Measurements from ENCODE around the gene MEGF9. TPM values are rescaled to one million over a fixed set of nuclear protein-coding genes. Genes with fewer than 3 reads are reported as not detected.

The MEGF9 gene
- polyA plus RNA-seq, 1 of the 3 experiments (the other 2 are of a cell fraction), result 1.8 TPM

GRCh38 chr9:120558454-120558853 is 155.8 kb downstream of the MEGF9 start:
- ChIA-PET POLR2A (no interaction called here), CTCF (interaction anchor here (1.3 kb wide), 1 partner anchor 21 kb away, joined by 3 read pairs; no protein-coding TSS in a partner anchor)
- TF ChIP-seq TAF1 (IDR thresholded peaks at IDR 0.05; ENCODE audit: borderline replicate concordance, low read depth, low read length) (no peak), FOXJ3 (CRISPR knock-in tag; IDR thresholded peaks at IDR 0.05) (no peak), NRF1 (IDR thresholded peaks at IDR 0.05; ENCODE audit: low read depth, low read length) (no peak), IRF3 (IDR thresholded peaks at IDR 0.05; ENCODE audit: low read depth, low read length) (no peak), CTCF (IDR thresholded peaks at IDR 0.05) (no peak), RAD21 (IDR thresholded peaks at IDR 0.05; ENCODE audit: low read length) (no peak), GABPA (IDR thresholded peaks at IDR 0.05; ENCODE audit: low read depth) (no peak), MEF2A (IDR thresholded peaks at IDR 0.05; ENCODE audit: borderline replicate concordance, low read depth) (no peak), RXRA (IDR thresholded peaks at IDR 0.05; ENCODE audit: borderline replicate concordance, low read depth) (no peak), MAX (IDR thresholded peaks at IDR 0.05; ENCODE audit: low read depth) (no peak), CHD2 (IDR thresholded peaks at IDR 0.05; ENCODE audit: low read length, partially characterized antibody) (no peak), GATA2 (CRISPR knock-in tag; IDR thresholded peaks at IDR 0.05) (no peak), USF2 (IDR thresholded peaks at IDR 0.05; ENCODE audit: borderline replicate concordance, low read depth, low read length) (no peak)
- WGBS (ENCODE audit: low lambda C conversion rate), result 100% methylated on average over 3 of the region's 3 CpGs
- no peak for DNase-seq
- H4K20me1 ChIP-seq (ENCODE audit: insufficient read depth), result no peaks in the 10 kb centered on the region; the same call in 1 of the 2 replicates
- H3K36me3 ChIP-seq (replicated peaks in 1 of 2; ENCODE audit: control insufficient read depth in 1 of 2, insufficient read depth in 2 of 2, low read length in 1 of 2), result peaks cover 7 to 8% of the 10 kb centered on the region in 2 experiments
- no peak overlapping the region for H3K4me3 ChIP-seq (ENCODE audit: low read depth in 2 of 2, low read length in 1 of 2)
- H3F3A ChIP-seq (replicated peaks; ENCODE audit: insufficient read depth), result no peaks in the 10 kb centered on the region
- H3K9me2 ChIP-seq, result no peaks in the 10 kb centered on the region
- no peak overlapping the region for H3K9ac ChIP-seq
- no peaks in the 10 kb centered on the region for H3K9me3 ChIP-seq
- H2AFZ ChIP-seq (ENCODE audit: low read depth), result no peak overlapping the region
- H3K27ac ChIP-seq (ENCODE audit: low read depth in 2 of 2, low read length in 1 of 2), result no peak overlapping the region
- H3K4me2 ChIP-seq, result no peak overlapping the region
- H3K4me1 ChIP-seq (ENCODE audit: control insufficient read depth in 1 of 2, insufficient read depth in 2 of 2, low read depth in 1 of 2, low read length in 1 of 2), result no peaks in the 10 kb centered on the region
- H3K27me3 ChIP-seq (ENCODE audit: insufficient read depth), result no peaks in the 10 kb centered on the region
- peaks cover 52% of the 10 kb centered on the region; the same call in 1 of the 2 replicates for H3K79me2 ChIP-seq (ENCODE audit: insufficient read depth)

- Histone ChIP-seq H4K20me1 (ENCODE audit: insufficient read depth) (no peaks in the 10 kb centered on the region), H3K27ac (ENCODE audit: low read depth in 2 of 2, low read length in 1 of 2) (no peak overlapping the region), H3K79me2 (ENCODE audit: insufficient read depth) (peaks cover 45% of the 10 kb centered on the region; the same call in 1 of the 2 replicates), H3K4me1 (ENCODE audit: control insufficient read depth in 1 of 2, insufficient read depth in 2 of 2, low read depth in 1 of 2, low read length in 1 of 2) (no peaks in the 10 kb centered on the region), H3K4me3 (ENCODE audit: low read depth in 2 of 2, low read length in 1 of 2) (no peak overlapping the region), H3K36me3 (replicated peaks in 1 of 2; ENCODE audit: control insufficient read depth in 1 of 2, insufficient read depth in 2 of 2, low read length in 1 of 2) (peaks cover 7% of the 10 kb centered on the region in 2 experiments), H3K27me3 (ENCODE audit: insufficient read depth) (no peaks in the 10 kb centered on the region), H3F3A (replicated peaks; ENCODE audit: insufficient read depth) (no peaks in the 10 kb centered on the region), H3K9me2 (no peaks in the 10 kb centered on the region), H3K9ac (no peak overlapping the region), H3K9me3 (no peaks in the 10 kb centered on the region), H2AFZ (ENCODE audit: low read depth) (no peak overlapping the region), H3K4me2 (no peak overlapping the region)
- 44% methylated on average over 2 of the region's 2 CpGs for WGBS (ENCODE audit: low lambda C conversion rate)
- POLR2A ChIA-PET, result no interaction called here
- no peak for DNase-seq
- CTCF ChIA-PET, result interaction anchor here (0.6 kb wide), 1 partner anchor 80 kb away, joined by 3 read pairs; no protein-coding TSS in a partner anchor
- no peak for TF ChIP-seq FOXJ3 (CRISPR knock-in tag; IDR thresholded peaks at IDR 0.05)
- TF ChIP-seq CTCF (IDR thresholded peaks at IDR 0.05), result no peak
- no peak for TF ChIP-seq GABPA (IDR thresholded peaks at IDR 0.05; ENCODE audit: low read depth)
- TF ChIP-seq YY1 (IDR thresholded peaks at IDR 0.05; ENCODE audit: low read depth), result no peak
- no peak for TF ChIP-seq EP300 (IDR thresholded peaks at IDR 0.05; ENCODE audit: borderline replicate concordance in 1 of 2, low read depth in 1 of 2, low read length in 1 of 2)
- no peak for TF ChIP-seq SIN3A (IDR thresholded peaks at IDR 0.05; ENCODE audit: borderline replicate concordance, low read depth, low read length)
- no peak for TF ChIP-seq GATA2 (CRISPR knock-in tag; IDR thresholded peaks at IDR 0.05)
- no peak for TF ChIP-seq RAD21 (IDR thresholded peaks at IDR 0.05; ENCODE audit: low read length)
- no peak for TF ChIP-seq RFX5 (IDR thresholded peaks at IDR 0.05; ENCODE audit: low read length)
- no peak for TF ChIP-seq ELF1 (IDR thresholded peaks at IDR 0.05)
- no peak for TF ChIP-seq TEAD4 (IDR thresholded peaks at IDR 0.05; ENCODE audit: borderline replicate concordance, insufficient read depth)
- no peak for TF ChIP-seq TAF1 (IDR thresholded peaks at IDR 0.05; ENCODE audit: borderline replicate concordance, low read depth, low read length)
- TF ChIP-seq MAX (IDR thresholded peaks at IDR 0.05; ENCODE audit: low read depth), result no peak
Measured at GRCh38 chr9:120557205-120557604, 157.1 kb downstream of the MEGF9 start.

Data from SK-N-SH (cell line).